Retinal pigment epithelial cell (primary cell): ENCODE data around the gene RNF223.

Experiments
- DNase-seq: peaks from one replicate; pipeline ENCODE4 v3.0.0-alpha.2; 2010; ENCODE audit warnings: low read depth
- H3K4me3 ChIP-seq: 2 replicates; pipeline ENCODE4 v1.5.1; 2011; ENCODE audit warnings: mild to moderate bottlenecking, low read length, control low read depth, moderate library complexity
- CTCF ChIP-seq: conservative IDR thresholded peaks from 2 replicates; pipeline ENCODE4 v1.5.1; 2011; ENCODE audit warnings: low read depth, low read length, control low read depth, inconsistent platforms

RNF223 gene

GRCh38 chr1:1119272-1119890 lies 45.3 kb upstream of the RNF223 start:
- no peak for TF ChIP-seq CTCF
- no peak for DNase-seq
- no peak overlapping the region for H3K4me3 ChIP-seq

- no peak overlapping the region for H3K4me3 ChIP-seq
- DNase-seq: no peak
- TF ChIP-seq CTCF: no peak
Measured at GRCh38 chr1:1118876-1119220, 44.7 kb upstream of the RNF223 start.

- TF ChIP-seq CTCF: no peak
- H3K4me3 ChIP-seq: no peak overlapping the region
- DNase-seq: no peak
Measured at GRCh38 chr1:1118011-1118875, 44.1 kb upstream of the RNF223 start.

GRCh38 chr1:1117469-1117831 lies 43.3 kb upstream of the RNF223 start:
- TF ChIP-seq CTCF: no peak
- no peak overlapping the region for H3K4me3 ChIP-seq
- no peak for DNase-seq

- no peak for DNase-seq
- H3K4me3 ChIP-seq: peak overlapping the region; percentile 43
- no peak for TF ChIP-seq CTCF
Measured at GRCh38 chr1:1116701-1117468, 42.8 kb upstream of the RNF223 start.

GRCh38 chr1:1115786-1116700 lies 41.9 kb upstream of the RNF223 start, which contains the start of gene C1orf159:
TSS of gene C1orf159 (minus strand) at chr1:1116089. CDS start at chr1:1091543, 24,546 bp downstream.
- H3K4me3 ChIP-seq: peak within 1 kb of the TSS; percentile 58
- TF ChIP-seq CTCF: no peak
- peak; percentile 88 for DNase-seq
